ENCODE data around the gene GALNT18. TPM values are rescaled to one million over a fixed set of nuclear protein-coding genes. Genes with fewer than 3 reads are reported as not detected.
A peak's percentile ranks its signal among the peaks of the same experiment; 100 is the strongest.

GALNT18 gene
- total RNA-seq, 3 donors from 2014 or later = 14.7 to 25.9 (median 16.4) TPM

DNA sequence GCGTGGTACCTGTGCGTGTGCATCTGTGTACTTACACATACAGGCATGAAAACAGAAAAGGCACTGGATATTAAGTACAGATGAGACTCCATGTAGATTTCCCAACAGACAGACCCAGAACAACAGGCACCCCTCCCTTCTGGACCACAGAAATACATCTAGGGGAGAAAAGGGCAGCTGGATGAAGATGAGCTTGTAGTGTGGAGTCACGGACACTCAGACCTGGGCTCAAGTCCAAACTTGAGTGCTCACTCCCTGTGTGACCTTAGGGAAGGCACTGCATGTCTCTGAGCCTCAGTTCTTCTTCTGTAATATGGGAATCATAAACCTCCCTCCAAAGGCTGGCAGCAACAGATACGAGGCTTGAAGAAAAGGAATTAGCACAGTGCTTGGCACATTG, 108.9 kb downstream of the GALNT18 start:
- H3K4me1 ChIP-seq = no peaks in the 10 kb centered on the region
- H3K27me3 ChIP-seq = no peaks in the 10 kb centered on the region
- DNase-seq (ENCODE audit: low spot score in 2 of 2) = no peak
- intact Hi-C loops (cut with DNase I; ENCODE audit: low total_unique reads) = no loop called here
- H3K36me3 ChIP-seq = no peaks in the 10 kb centered on the region
- no peak overlapping the region for H3K27ac ChIP-seq
- TF ChIP-seq, protein P1, sequence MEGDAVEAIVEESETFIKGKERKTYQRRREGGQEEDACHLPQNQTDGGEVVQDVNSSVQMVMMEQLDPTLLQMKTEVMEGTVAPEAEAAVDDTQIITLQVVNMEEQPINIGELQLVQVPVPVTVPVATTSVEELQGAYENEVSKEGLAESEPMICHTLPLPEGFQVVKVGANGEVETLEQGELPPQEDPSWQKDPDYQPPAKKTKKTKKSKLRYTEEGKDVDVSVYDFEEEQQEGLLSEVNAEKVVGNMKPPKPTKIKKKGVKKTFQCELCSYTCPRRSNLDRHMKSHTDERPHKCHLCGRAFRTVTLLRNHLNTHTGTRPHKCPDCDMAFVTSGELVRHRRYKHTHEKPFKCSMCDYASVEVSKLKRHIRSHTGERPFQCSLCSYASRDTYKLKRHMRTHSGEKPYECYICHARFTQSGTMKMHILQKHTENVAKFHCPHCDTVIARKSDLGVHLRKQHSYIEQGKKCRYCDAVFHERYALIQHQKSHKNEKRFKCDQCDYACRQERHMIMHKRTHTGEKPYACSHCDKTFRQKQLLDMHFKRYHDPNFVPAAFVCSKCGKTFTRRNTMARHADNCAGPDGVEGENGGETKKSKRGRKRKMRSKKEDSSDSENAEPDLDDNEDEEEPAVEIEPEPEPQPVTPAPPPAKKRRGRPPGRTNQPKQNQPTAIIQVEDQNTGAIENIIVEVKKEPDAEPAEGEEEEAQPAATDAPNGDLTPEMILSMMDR (IDR thresholded peaks at IDR 0.05) = no peak
- no peak for TF ChIP-seq POLR2AphosphoS5 (IDR thresholded peaks at IDR 0.05)
- no peak for TF ChIP-seq POLR2A (IDR thresholded peaks at IDR 0.05)
- no peaks in the 10 kb centered on the region for H3K9me3 ChIP-seq
- no peak overlapping the region for H3K4me3 ChIP-seq

DNA sequence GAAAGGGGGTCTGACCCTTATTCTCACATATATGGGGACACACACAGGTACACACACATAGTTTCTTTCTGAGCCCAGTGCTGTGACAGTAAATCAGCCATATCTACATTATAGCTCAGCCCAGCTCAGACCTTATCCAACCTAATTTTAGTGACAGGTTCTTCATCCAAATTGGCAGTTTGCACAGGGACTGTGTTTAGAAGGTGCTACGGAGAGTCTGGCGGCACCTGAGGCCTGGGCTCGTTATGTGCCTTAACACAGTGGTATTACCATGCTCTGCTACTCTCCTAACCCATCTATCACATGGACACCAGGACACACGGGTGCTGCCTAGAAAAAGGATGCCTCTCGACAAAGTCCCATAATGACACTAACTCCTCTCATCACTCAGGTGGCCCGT, 109.3 kb downstream of the GALNT18 start:
- no peak overlapping the region for H3K27ac ChIP-seq
- no peaks in the 10 kb centered on the region for H3K27me3 ChIP-seq
- no peaks in the 10 kb centered on the region for H3K9me3 ChIP-seq
- no peak for TF ChIP-seq POLR2A (IDR thresholded peaks at IDR 0.05)
- TF ChIP-seq, protein P1 (IDR thresholded peaks at IDR 0.05) = no peak
- no peak for TF ChIP-seq POLR2AphosphoS5 (IDR thresholded peaks at IDR 0.05)
- H3K4me1 ChIP-seq = no peaks in the 10 kb centered on the region
- DNase-seq (ENCODE audit: low spot score in 2 of 2) = no peak
- no peak overlapping the region for H3K4me3 ChIP-seq
- no peaks in the 10 kb centered on the region for H3K36me3 ChIP-seq
- intact Hi-C loops (cut with DNase I; ENCODE audit: low total_unique reads) = no loop called here

DNA sequence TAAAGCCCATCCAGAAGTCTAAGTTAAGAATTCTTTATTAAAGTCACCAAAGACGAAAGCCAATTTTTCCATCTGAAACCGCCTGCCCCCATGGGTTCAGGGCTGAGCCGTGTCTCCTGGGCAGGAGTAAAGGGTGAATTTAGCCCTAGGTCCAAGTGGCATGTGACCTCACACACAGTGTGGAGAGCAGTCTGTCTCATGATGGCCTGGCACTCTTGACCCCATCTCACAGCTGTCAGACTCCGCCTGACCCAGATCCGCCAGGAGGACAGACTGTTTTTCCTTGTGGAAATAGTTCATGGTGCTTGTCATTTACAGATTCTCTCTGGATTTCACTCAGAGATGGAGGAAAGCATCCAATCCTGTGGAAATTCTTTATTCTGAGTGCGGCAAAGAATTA, 109.7 kb downstream of the GALNT18 start:
- Histone ChIP-seq H3K9me3 (no peaks in the 10 kb centered on the region), H3K4me3 (no peak overlapping the region), H3K27me3 (no peaks in the 10 kb centered on the region), H3K27ac (no peak overlapping the region), H3K4me1 (no peaks in the 10 kb centered on the region), H3K36me3 (no peaks in the 10 kb centered on the region)
- TF ChIP-seq, protein P1 (IDR thresholded peaks at IDR 0.05) = no peak
- TF ChIP-seq POLR2A (IDR thresholded peaks at IDR 0.05) (no peak), POLR2AphosphoS5 (IDR thresholded peaks at IDR 0.05) (no peak)
- no peak for DNase-seq (ENCODE audit: low spot score in 2 of 2)
- intact Hi-C loops (cut with DNase I; ENCODE audit: low total_unique reads) = no loop called here

DNA sequence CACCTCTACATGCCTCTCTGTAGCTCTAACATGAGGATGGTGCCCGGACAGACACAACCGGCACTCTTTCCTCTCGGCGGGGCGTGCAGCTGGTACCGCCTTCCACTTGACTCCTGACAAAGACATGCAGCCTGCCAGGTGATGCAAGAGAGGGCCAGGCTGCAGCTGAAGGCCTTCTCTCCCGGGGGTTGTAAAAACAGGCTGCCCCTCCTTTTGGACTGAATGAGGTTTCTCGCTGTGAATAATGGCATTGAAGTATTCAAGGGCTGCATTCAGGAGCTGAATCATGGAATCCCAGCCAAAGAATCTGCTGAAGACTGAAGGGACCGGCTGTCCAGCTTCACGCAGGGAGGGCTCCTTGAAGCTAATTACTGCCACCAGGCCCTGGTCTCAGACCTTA, 110.9 kb downstream of the GALNT18 start:
- Histone ChIP-seq H3K27me3 (no peaks in the 10 kb centered on the region), H3K9me3 (no peaks in the 10 kb centered on the region), H3K36me3 (no peaks in the 10 kb centered on the region), H3K4me3 (no peak overlapping the region), H3K27ac (no peak overlapping the region), H3K4me1 (no peaks in the 10 kb centered on the region)
- no peak for TF ChIP-seq POLR2A (IDR thresholded peaks at IDR 0.05)
- TF ChIP-seq POLR2AphosphoS5 (IDR thresholded peaks at IDR 0.05) = no peak
- peak in 1 of 2 donors; percentile 18 for DNase-seq (ENCODE audit: low spot score in 2 of 2)
- intact Hi-C loops (cut with DNase I; ENCODE audit: low total_unique reads) = no loop called here

DNA sequence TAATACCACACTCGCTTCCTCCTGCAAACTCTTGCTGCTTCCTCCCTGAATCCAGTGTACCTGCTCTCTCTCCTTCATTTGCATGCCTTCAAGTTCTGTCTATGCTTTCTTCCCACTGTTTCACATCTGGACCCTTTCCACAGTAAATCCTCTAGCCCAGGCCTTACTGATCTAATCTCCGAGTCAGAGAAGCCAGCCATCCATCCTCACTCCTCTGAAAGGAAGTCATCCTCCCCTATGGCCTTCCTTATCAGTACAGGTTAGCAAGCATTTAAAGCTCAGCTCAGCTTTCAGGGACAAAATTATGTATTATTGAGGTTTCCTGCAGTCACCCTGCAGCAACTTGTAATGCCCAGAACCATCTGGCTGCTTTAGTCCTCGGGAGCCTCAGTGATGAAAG, 116.1 kb downstream of the GALNT18 start:
- TF ChIP-seq POLR2A (IDR thresholded peaks at IDR 0.05) = no peak
- TF ChIP-seq POLR2AphosphoS5 (IDR thresholded peaks at IDR 0.05) = no peak

DNA sequence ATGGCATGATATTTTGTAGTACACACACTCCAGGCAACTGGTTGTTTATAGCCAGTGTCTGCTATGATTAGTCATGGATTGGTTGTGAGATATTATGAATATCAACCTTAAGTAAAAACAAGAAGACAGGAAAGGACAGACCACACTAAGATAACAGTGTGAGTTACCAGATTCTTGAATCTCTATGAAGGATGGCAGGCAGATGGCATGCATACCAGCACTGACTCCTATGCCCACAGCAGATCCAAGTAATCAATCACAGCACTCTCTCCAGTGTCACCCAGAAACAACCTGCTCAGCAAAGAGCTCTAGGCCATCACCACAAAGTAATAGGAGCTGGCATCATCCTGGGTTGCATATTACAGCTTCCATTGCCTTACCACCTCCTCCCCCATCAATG, 116.6 kb downstream of the GALNT18 start:
- DNase-seq (ENCODE audit: low spot score in 2 of 2) = no peak
- intact Hi-C loops (cut with DNase I; ENCODE audit: low total_unique reads) = no loop called here

More for the DNA sequence above, 116.1 kb downstream of the GALNT18 start:
- no peak for DNase-seq (ENCODE audit: low spot score in 2 of 2)
- H3K4me1 ChIP-seq = no peaks in the 10 kb centered on the region
- no peaks in the 10 kb centered on the region for H3K36me3 ChIP-seq
- no peak overlapping the region for H3K27ac ChIP-seq
- intact Hi-C loops (cut with DNase I; ENCODE audit: low total_unique reads) = no loop called here
- no peaks in the 10 kb centered on the region for H3K27me3 ChIP-seq
- H3K9me3 ChIP-seq = no peaks in the 10 kb centered on the region
- no peak overlapping the region for H3K4me3 ChIP-seq

More for the DNA sequence above, 116.6 kb downstream of the GALNT18 start:
- no peaks in the 10 kb centered on the region for H3K9me3 ChIP-seq
- no peaks in the 10 kb centered on the region for H3K27me3 ChIP-seq
- no peak overlapping the region for H3K27ac ChIP-seq
- H3K4me3 ChIP-seq = no peak overlapping the region
- no peaks in the 10 kb centered on the region for H3K4me1 ChIP-seq
- H3K36me3 ChIP-seq = no peaks in the 10 kb centered on the region
- TF ChIP-seq, protein P1 (IDR thresholded peaks at IDR 0.05) = no peak
- TF ChIP-seq POLR2AphosphoS5 (IDR thresholded peaks at IDR 0.05) (no peak), POLR2A (IDR thresholded peaks at IDR 0.05) (no peak)

Measured in breast epithelium (tissue), 4 donors.